Testis (tissue), 2 donors: ENCODE measurements around the gene TLCD3A.

Source experiments
- POLR2A ChIP-seq: fragments of 450-650 bp; IDR thresholded peaks from one replicate; pipeline ENCODE4 v1.6.1; 2017; ENCODE audit warnings: antibody characterized with exemption, mild to moderate bottlenecking, moderate library complexity
- TF ChIP-seq, protein P1 (sequence below), 3 experiments: fragments of 450-650 bp in 2 of 3; fragments of 200-600 bp in 1 of 3; sonication (generic) in 1 of 3; IDR thresholded peaks; one replicate each; pipeline ENCODE4 v1.5.1; 2016 to 2019; ENCODE audit warnings: antibody characterized with exemption in 3 of 3, mild to moderate bottlenecking in 2 of 3, moderate library complexity in 1 of 3

DNA sequence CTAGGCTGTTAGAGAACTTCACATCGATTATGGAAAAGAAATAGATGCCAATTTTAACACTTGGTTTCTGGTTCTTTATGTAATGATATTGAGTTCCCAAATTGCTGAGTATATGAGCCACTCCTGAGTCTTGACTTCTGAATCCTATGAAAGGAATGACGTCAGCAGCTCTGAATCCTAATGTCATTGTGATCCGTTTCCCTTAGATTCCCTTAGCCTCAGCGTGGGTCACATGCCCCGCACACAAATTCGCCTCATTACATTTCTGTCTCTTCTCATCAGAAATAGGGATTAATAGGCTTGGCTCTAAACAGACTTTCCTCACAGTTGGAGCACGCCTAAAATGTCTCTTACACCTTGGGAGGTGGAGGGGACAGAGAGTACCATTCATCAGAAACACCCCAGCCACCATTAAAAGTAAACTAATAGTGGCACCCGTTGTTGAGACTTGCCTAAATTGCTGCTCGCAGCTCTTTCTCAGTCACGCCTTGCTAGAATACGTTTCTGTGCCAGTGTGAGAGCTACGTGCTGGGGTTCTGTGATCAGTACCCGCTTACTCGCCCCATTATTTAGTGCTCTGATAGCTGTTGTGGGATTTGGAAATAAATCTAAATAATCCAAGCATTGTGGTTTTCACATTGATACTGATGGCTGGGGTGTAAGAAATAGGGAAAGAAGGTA is 56.9 kb downstream of the TLCD3A start:
- TF ChIP-seq, protein P1, sequence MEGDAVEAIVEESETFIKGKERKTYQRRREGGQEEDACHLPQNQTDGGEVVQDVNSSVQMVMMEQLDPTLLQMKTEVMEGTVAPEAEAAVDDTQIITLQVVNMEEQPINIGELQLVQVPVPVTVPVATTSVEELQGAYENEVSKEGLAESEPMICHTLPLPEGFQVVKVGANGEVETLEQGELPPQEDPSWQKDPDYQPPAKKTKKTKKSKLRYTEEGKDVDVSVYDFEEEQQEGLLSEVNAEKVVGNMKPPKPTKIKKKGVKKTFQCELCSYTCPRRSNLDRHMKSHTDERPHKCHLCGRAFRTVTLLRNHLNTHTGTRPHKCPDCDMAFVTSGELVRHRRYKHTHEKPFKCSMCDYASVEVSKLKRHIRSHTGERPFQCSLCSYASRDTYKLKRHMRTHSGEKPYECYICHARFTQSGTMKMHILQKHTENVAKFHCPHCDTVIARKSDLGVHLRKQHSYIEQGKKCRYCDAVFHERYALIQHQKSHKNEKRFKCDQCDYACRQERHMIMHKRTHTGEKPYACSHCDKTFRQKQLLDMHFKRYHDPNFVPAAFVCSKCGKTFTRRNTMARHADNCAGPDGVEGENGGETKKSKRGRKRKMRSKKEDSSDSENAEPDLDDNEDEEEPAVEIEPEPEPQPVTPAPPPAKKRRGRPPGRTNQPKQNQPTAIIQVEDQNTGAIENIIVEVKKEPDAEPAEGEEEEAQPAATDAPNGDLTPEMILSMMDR (IDR thresholded peaks at IDR 0.05) = no peak
- no peak for TF ChIP-seq POLR2A
